Brain pericyte (primary cell): Measurements from ENCODE around the gene CRADD.

ENCODE experiments used
- DNase-seq: peaks from one replicate; pipeline ENCODE4 v3.0.0-alpha.2; 2012; ENCODE audit warnings: low read depth, low spot score

Gene CRADD

DNA sequence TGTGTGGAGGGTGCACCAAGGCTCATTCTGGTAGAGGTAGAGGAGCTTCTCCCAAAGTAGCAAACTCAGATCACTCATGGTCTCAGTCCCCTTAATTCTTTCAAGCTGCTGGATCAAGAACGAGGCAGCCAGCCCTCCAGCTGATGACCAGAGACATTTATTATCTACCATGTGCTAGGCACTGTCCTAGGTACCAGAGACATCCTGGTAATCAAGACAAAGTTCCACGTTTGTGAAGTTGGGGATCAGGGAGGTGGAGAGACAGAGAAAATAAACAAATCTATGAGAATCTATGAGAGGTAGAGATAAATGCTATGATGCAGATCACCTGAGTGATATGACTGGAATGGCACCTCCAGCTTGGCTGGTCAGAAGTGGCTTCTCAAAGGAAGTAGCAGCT, 130.2 kb downstream of the CRADD start:
- no peak for DNase-seq

GRCh38 chr12:93808169-93808899, 131.2 kb downstream of the CRADD start:
- DNase-seq = no peak

GRCh38 chr12:93812626-93813025, 135.5 kb downstream of the CRADD start:
- no peak for DNase-seq

GRCh38 chr12:93813186-93813585, 136.0 kb downstream of the CRADD start:
- no peak for DNase-seq

DNA sequence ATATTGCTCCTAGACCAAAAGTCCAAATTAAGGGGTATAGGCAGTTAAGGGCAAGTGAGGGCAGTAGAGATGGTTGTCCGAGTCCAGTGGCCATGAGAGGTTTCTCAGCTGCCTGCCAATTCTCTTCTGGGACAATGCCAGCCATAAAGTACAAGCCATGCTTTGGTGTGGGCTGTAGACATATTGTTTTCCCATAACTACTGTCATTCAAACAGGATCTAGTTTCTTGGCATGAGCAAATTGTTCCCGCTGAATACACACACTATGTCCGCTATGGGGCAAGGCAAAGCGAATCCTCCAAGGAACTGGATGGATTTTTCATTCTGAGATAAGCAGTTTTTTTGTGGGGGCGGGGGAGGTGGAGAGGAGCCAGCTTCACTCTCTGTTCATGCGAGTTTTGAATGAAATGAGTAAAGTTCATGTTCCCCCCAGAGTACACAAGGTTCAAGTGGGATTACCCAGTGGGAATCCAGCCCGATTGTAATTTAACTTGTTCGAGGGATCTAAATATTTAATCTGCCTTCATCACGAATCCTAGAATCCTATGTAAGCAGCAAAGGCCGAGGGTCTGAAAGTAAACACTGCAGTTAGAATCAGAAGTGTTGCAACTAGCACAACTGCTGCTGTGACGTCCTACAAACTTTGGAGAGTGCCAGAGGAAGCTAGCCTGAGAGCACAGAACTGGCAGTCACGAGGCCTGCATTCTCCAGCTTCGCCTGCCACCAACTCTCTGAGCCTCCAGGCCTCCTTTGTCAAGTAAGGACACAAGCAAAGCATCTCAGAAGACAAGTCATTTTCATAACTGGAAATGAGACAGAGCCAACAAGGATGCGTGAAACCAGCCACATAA, 137.0 kb downstream of the CRADD start:
- no peak for DNase-seq

DNA sequence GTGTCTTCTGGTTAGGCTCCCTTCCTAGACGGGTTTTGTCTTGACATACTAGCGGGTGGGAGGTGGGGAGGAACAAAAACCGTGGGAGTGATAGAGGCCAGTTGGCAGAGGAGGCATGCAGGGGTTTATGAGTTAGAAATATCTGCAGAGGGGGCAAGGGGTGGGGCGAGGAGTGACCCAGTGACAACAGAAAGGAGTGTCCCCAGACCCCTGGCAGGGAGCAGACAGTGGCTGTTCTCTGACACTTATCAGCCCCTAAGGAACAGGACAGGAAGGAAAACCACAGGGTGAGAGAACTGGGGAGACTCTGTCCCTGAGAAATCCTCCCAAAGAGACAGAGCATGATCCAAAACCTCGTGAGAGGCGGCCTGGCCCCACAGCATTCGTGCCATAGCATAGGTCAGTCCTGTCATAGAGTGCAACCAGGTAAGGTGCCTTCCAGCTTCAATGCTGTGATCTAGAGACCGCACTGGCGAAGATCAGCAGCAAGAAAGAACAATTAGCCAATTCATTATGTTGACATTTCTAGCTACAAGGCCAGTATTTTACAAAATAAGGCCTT, 141.4 kb downstream of the CRADD start:
- no peak for DNase-seq

DNA sequence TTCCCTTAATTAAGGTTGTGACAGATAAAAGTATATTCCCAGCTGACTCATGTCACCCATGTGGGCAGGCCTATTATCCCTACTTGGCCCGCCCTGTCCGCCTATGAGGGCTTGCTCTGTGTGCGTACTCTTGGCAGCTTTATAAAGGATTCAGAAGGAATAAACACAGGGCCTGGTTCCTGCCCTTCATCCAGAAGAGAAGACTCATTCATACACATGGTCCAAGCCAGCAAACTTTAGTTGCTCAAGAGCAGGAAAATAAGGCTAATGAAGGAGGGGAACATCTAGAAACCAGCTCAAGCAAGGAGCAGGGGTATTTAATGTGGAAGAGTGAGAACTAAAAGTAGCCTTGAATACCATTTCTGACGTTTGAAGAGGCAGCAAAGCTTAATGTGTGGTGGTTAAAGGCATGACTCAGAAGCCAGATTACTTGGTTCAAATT, 141.9 kb downstream of the CRADD start:
- DNase-seq = no peak

DNA sequence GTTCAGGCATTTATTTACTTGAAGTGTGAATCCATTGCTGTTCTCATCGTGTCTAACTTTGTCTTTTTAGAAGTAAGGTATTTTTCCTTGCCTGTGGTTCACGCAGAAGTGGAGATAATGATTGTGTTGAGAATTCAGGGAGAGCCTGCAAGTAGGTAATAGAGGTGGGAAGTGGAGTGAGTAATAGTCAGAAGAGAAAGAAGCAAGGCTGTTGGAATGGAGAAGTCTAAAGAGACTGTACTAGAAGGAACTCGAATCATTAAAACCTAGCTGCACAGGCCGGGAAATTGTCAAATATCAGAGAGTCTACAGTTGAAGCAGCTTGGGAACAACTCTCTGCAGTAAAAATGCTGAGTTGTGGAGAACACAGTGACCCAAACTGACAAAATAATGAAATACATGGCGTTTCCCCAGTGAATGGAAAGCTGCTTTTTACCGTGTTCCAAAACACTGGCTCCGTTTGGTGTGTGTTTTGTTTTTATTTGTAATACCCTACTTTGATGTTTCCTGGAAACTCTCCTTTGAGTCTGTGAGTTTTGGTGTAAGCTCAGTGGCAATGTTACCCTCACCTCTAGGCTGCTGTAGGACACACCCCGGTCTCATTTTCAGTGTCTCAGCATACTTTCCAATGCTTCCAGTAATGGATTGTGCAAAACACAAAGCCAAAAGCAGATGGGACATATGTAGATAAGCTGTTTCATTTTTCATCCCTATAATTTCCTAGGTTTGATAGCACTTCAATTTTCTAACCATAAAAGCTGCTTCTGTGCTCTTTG, 146.6 kb downstream of the CRADD start:
- no peak for DNase-seq

GRCh38 chr12:93824514-93825500, 147.6 kb downstream of the CRADD start:
- DNase-seq = no peak

GRCh38 chr12:93825501-93825888, 148.3 kb downstream of the CRADD start:
- DNase-seq = no peak

GRCh38 chr12:93825931-93826555, 148.9 kb downstream of the CRADD start:
- DNase-seq = no peak

DNA sequence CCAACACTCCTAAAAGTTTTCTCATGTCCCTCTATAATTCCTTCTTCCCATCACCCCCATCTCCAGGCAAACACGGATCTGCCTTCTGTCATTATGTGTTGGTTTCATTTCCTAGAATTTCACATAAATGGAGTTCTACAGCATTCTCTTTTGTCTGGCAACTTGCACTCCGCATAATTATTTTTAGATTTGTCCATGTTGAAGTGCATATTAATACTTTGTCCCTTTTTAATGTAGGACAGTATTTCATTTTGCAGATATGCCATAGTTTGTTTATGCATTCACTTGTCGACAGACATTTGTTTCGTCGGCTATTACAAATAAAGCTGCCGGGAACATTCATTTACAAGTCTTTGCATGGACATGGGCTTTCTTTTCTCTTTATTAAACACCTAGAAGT, 150.0 kb downstream of the CRADD start:
- no peak for DNase-seq

- no peak for DNase-seq
These were observed 150.5 kb downstream of the CRADD start for GRCh38 chr12:93827669-93828068.

DNA sequence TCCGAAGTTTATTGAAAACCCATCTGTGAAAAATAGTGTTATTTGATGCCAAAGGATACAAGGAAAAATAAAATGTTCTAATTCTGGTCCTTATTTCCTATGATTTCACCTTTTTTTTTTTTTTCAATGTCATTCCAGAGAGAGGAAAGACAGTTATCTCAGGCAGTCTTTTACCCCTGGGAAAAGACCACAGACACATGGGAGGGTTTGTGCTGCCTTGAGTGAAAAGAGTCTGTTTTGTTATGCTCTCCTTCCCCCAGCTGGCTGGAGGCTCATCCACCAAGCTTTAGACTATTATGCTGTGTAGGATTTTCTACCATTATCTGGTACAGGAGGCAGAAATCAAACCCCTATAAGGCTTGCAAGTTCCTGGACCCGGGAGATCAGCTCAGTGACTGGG, 151.8 kb downstream of the CRADD start:
- no peak for DNase-seq

DNA sequence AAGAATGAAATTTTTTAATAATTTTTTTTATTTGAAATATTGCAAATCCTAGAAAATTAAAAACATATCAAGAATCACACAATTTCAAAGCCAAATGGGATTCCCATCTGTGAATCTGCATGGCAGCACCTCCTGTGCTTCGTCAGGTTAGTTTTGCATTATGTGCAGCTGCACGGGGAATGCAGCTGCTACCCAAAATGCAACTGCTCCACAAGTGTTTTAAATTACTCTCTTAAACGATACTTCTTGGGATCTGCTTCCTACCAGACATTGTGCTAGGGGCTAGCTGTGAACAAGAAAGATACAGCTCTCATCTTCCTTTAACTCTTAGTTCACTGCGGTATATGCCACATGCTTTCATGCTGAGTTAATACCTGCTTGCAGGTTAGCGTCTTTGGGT, 154.2 kb downstream of the CRADD start:
- no peak for DNase-seq

DNA sequence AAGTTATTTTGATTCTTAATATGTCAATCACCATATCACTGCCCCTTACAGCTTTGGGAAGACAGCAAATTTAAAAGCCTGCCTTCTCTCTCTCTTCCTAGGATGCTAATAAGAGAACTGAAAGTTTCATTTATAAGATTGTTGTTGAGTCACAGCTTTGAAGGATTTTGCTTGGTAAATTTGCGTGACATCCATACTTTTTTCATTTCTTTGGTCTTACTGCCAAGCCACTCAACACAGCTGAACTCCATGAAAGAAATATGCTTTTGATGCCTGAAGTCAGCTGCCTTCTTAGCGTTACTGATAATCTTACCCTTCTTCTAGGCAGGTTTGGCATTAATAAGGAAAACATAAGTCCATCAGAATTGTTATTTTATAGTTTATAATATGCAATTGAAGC, 155.0 kb downstream of the CRADD start:
- no peak for DNase-seq

- no peak for DNase-seq
These were observed 156.8 kb downstream of the CRADD start for GRCh38 chr12:93833946-93834345.

- no peak for DNase-seq
These were observed 159.6 kb downstream of the CRADD start for GRCh38 chr12:93836620-93837260.

DNA sequence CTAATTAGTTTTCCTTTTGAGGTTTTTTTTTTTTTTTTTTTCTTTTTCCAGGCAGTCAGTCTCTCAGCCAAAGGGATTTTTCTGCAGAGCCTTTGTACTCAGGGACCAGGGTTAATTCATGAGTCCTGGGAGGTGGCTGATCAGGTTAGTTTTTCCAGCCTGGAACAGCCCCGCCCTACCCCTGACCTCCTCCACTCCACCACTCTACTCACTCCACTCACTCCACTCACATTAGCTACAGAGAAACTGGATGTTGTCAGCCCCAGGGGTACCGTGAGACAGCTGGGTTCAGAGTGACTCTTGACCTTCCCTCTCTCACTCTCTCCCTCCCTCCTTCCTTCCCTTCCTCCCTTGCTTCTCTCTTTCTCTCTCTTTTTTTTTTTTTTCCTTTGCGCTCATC, 161.0 kb downstream of the CRADD start:
- DNase-seq = no peak

GRCh38 chr12:93839064-93839463, 161.9 kb downstream of the CRADD start:
- DNase-seq = no peak
